PC-9 (cell line): Measurements from ENCODE around the gene BABAM1. TPM values are rescaled to one million over a fixed set of nuclear protein-coding genes. Genes with fewer than 3 reads are reported as not detected.

Experiments
- BruUV-seq: library from RNA; stranded (reverse); fragments of 400-500 nt; replicated peaks from 2 replicates; lab custom pipeline; 2021; lab: Mats Ljungman, UMichigan
- CTCF ChIA-PET: fragments of 300-600 bp; sonication (Branson Sonifier 250); formaldehyde crosslinking; loops from one replicate; lab custom pipeline; 2022; ENCODE audit warnings: antibody characterized with exemption; lab: Charles Lee
- POLR2A ChIA-PET: fragments of 300-600 bp; sonication (Branson Sonifier 250); formaldehyde crosslinking; loops from one replicate; lab custom pipeline; 2022; ENCODE audit warnings: antibody characterized with exemption; ENCODE audit not compliant: unreplicated experiment; lab: Charles Lee
- DNase-seq, 2 experiments: peaks; one replicate each; pipeline versions ENCODE4 v3.0.0 to v3.0.0-alpha.2; 2015 to 2022; ENCODE audit warnings: mixed read lengths in 1 of 2
- H2AFZ ChIP-seq: fragments of 200-600 bp; sonication (generic); 2 replicates; pipeline ENCODE4 v1.8.1; 2017; ENCODE audit warnings: antibody characterized with exemption
- H3F3A ChIP-seq: fragments of 200-600 bp; sonication (generic); 2 replicates; pipeline ENCODE4 v1.8.1; 2017; ENCODE audit warnings: antibody characterized with exemption, mild to moderate bottlenecking, low read depth; ENCODE audit not compliant: insufficient read depth
- H3K27ac ChIP-seq: fragments of 200-600 bp; sonication (generic); 2 replicates; pipeline ENCODE4 v1.6.1; 2016; ENCODE audit warnings: mixed run types
- H3K27me3 ChIP-seq: fragments of 200-600 bp; sonication (generic); 2 replicates; pipeline ENCODE4 v1.6.1; 2016; ENCODE audit warnings: low read depth, mixed run types; ENCODE audit not compliant: insufficient read depth
- H3K36me3 ChIP-seq: fragments of 200-600 bp; sonication (generic); 2 replicates; pipeline ENCODE4 v1.6.1; 2016; ENCODE audit warnings: low read depth, mixed run types
- H3K4me1 ChIP-seq: fragments of 200-600 bp; sonication (generic); replicated peaks from 2 replicates; pipeline ENCODE4 v1.6.1; 2016; ENCODE audit warnings: mixed run types; ENCODE audit not compliant: insufficient read depth
- H3K4me2 ChIP-seq: fragments of 200-600 bp; sonication (generic); 2 replicates; pipeline ENCODE4 v1.6.1; 2017; ENCODE audit warnings: mixed run types
- H3K4me3 ChIP-seq: fragments of 200-600 bp; sonication (generic); 2 replicates; pipeline ENCODE4 v1.6.1; 2016; ENCODE audit warnings: mixed run types
- H3K79me2 ChIP-seq: fragments of 200-600 bp; sonication (generic); 2 replicates; pipeline ENCODE4 v1.6.1; 2017; ENCODE audit warnings: low read depth, mixed run types
- H3K9me2 ChIP-seq: fragments of 200-600 bp; sonication (generic); 2 replicates; pipeline ENCODE4 v1.8.1; 2017; ENCODE audit warnings: mild to moderate bottlenecking; ENCODE audit not compliant: insufficient read depth
- H3K9me3 ChIP-seq: fragments of 200-600 bp; sonication (generic); 2 replicates; pipeline ENCODE4 v1.8.1; 2016; ENCODE audit warnings: low read depth; ENCODE audit not compliant: insufficient read depth
- H4K20me1 ChIP-seq: fragments of 200-600 bp; sonication (generic); 2 replicates; pipeline ENCODE4 v1.8.1; 2017; ENCODE audit not compliant: insufficient read depth
- CTCF ChIP-seq: fragments of 200-600 bp; sonication (generic); conservative IDR thresholded peaks from 2 replicates; pipeline ENCODE4 v1.6.1; 2017; ENCODE audit warnings: mixed run types, antibody characterized with exemption, mild to moderate bottlenecking, moderate library complexity
- EZH2 ChIP-seq: fragments of 200-600 bp; sonication (generic); IDR thresholded peaks from 2 replicates; pipeline ENCODE4 v1.8.0; 2017; ENCODE audit warnings: antibody characterized with exemption, low read depth
- intact Hi-C: fragments of 100-400 bp; cut with micrococcal nuclease; formaldehyde crosslinking; loops from one replicate; pipeline ENCODE4 v1.10.0; 2022; ENCODE audit not compliant: unreplicated experiment
- total RNA-seq: library from RNA; stranded (reverse); gene quantifications from 2 replicates; pipeline ENCODE4 v1.2.3, GENCODE V29; 2021

The BABAM1 gene
- total RNA-seq, 1 experiment from 2014 or later: 127 TPM

- Histone ChIP-seq H4K20me1 (peaks cover 12% of the 10 kb centered on the region; the same call in 1 of the 2 replicates), H3K4me3 (no peak overlapping the region), H3K36me3 (peaks cover 16% of the 10 kb centered on the region; the same call in 1 of the 2 replicates), H3K9me3 (no peaks in the 10 kb centered on the region), H3K27me3 (no peaks in the 10 kb centered on the region), H3K9me2 (no peaks in the 10 kb centered on the region), H2AFZ (no peak overlapping the region), H3K27ac (no peak overlapping the region), H3F3A (peaks cover 47% of the 10 kb centered on the region), H3K4me1 (peaks cover 27% of the 10 kb centered on the region), H3K4me2 (no peak overlapping the region), H3K79me2 (peaks cover 15% of the 10 kb centered on the region)
- TF ChIP-seq CTCF (no peak), EZH2 (no peak)
- DNase-seq: no peak
- intact Hi-C loops: no loop called here
- ChIA-PET POLR2A (no interaction called here), CTCF (no interaction called here)
- no TSS peak for BruUV-seq
Observed at GRCh38 chr19:17322854-17323253, 55.6 kb downstream of the BABAM1 start.

GRCh38 chr19:17323300-17323963 is 56.2 kb downstream of the BABAM1 start:
- ChIA-PET CTCF (no interaction called here), POLR2A (no interaction called here)
- Histone ChIP-seq H4K20me1 (peaks cover 12% of the 10 kb centered on the region; the same call in 1 of the 2 replicates), H3K9me3 (no peaks in the 10 kb centered on the region), H3K4me1 (peaks cover 23% of the 10 kb centered on the region), H3K4me2 (no peak overlapping the region), H3K79me2 (peaks cover 9% of the 10 kb centered on the region), H3K27ac (no peak overlapping the region), H3K9me2 (no peaks in the 10 kb centered on the region), H3K27me3 (no peaks in the 10 kb centered on the region), H3F3A (peaks cover 45% of the 10 kb centered on the region), H3K36me3 (peaks cover 16% of the 10 kb centered on the region; the same call in 1 of the 2 replicates), H3K4me3 (no peak overlapping the region), H2AFZ (no peak overlapping the region)
- intact Hi-C loops: no loop called here
- no TSS peak for BruUV-seq
- no peak for DNase-seq
- TF ChIP-seq CTCF (no peak), EZH2 (no peak)

- ChIA-PET POLR2A (interaction anchor here (0.5 kb wide), 1 partner anchor 15 kb away, joined by 11 read pairs; no protein-coding TSS in a partner anchor), CTCF (no interaction called here)
- Histone ChIP-seq H2AFZ (no peak overlapping the region), H3K9me2 (no peaks in the 10 kb centered on the region), H3K27me3 (no peaks in the 10 kb centered on the region), H4K20me1 (peaks cover 12% of the 10 kb centered on the region; the same call in 1 of the 2 replicates), H3K4me2 (no peak overlapping the region), H3K9me3 (no peaks in the 10 kb centered on the region), H3K79me2 (peaks cover 4% of the 10 kb centered on the region), H3K4me3 (no peak overlapping the region), H3K27ac (no peak overlapping the region), H3K36me3 (peaks cover 11% of the 10 kb centered on the region; the same call in 1 of the 2 replicates), H3K4me1 (peaks cover 23% of the 10 kb centered on the region), H3F3A (peaks cover 45% of the 10 kb centered on the region)
- TF ChIP-seq EZH2 (no peak), CTCF (no peak)
- no TSS peak for BruUV-seq
- DNase-seq: no peak
- intact Hi-C loops: no loop called here
Observed at GRCh38 chr19:17323964-17324332, 56.7 kb downstream of the BABAM1 start.
